GM12878 (cell line): ENCODE data around the gene CHN1. TPM values are rescaled to one million over a fixed set of nuclear protein-coding genes. Genes with fewer than 3 reads are reported as not detected.
A peak's percentile ranks its signal among the peaks of the same experiment; 100 is the strongest.

ENCODE experiments used
- CREB1 ChIP-seq: IDR thresholded peaks from 2 replicates; pipeline ENCODE4 v1.6.1; 2012; ENCODE audit warnings: low read depth, mild to moderate bottlenecking, inconsistent platforms
- E4F1 ChIP-seq: fragments of 450-650 bp; IDR thresholded peaks from 2 replicates; pipeline ENCODE4 v1.6.1; 2018; ENCODE audit warnings: borderline replicate concordance, mild to moderate bottlenecking; ENCODE audit not compliant: partially characterized antibody
- IRF4 ChIP-seq: IDR thresholded peaks from 2 replicates; pipeline ENCODE4 v1.6.1; 2011; ENCODE audit warnings: low read depth, low read length
- MEF2B ChIP-seq: fragments of 450-650 bp; IDR thresholded peaks from 2 replicates; pipeline ENCODE4 v1.6.1; 2018; ENCODE audit warnings: mild to moderate bottlenecking, moderate library complexity; ENCODE audit not compliant: partially characterized antibody, poor library complexity, severe bottlenecking
- NFXL1 ChIP-seq: fragments of 450-650 bp; IDR thresholded peaks from 2 replicates; pipeline ENCODE4 v1.6.1; 2017; ENCODE audit warnings: antibody characterized with exemption, mild to moderate bottlenecking, borderline replicate concordance
- RB1 ChIP-seq: fragments of 450-650 bp; formaldehyde crosslinking; IDR thresholded peaks from 2 replicates; pipeline ENCODE4 v1.6.1; 2017; ENCODE audit warnings: mild to moderate bottlenecking, borderline replicate concordance
- RUNX3 ChIP-seq: IDR thresholded peaks from 2 replicates; pipeline ENCODE4 v1.6.1; 2012; ENCODE audit warnings: low read length, inconsistent platforms
- SMARCA5 ChIP-seq: fragments of 450-650 bp; IDR thresholded peaks from 2 replicates; pipeline ENCODE4 v1.6.1; 2017; ENCODE audit warnings: mild to moderate bottlenecking
- TCF3 ChIP-seq: IDR thresholded peaks from 2 replicates; pipeline ENCODE4 v1.6.1; 2012; ENCODE audit warnings: low read depth, mild to moderate bottlenecking, low read length, borderline replicate concordance; ENCODE audit not compliant: insufficient read depth
- polyA plus RNA-seq, 11 experiments: library from polyadenylated mRNA; depleted of rRNA in 4 of 11; unstranded in 6 of 11; stranded (reverse) in 5 of 11; fragments of >200 nt; fragmentation: Nextera tagmentation in 4 of 11; fragmentation: Illumina TruSeq in 1 of 11; extraction: Ambion mirVana in 4 of 11; extraction: Trizol in 1 of 11; gene quantifications; 1 replicate in 1 of 11; 2 replicates in 10 of 11; pipeline versions ENCODE4 v1.2.1 to v1.2.3, GENCODE V29; 2011 to 2016; ENCODE audit warnings: inconsistent platforms in 2 of 11, missing spikeins in 2 of 11, low read depth in 1 of 11
- total RNA-seq, 4 experiments: library from RNA; depleted of rRNA in 3 of 4; stranded (reverse); fragments of >200 nt in 3 of 4; fragmentation: Illumina TruSeq in 1 of 4; extraction: Trizol in 1 of 4; gene quantifications; 2 replicates each; pipeline versions ENCODE4 v1.2.1 to v1.2.3, GENCODE V29; 2013 to 2021

CHN1 gene
- total and polyA plus RNA-seq, 10 of the 15 experiments (the other 5 are each of a cell fraction or from before 2014, with no cell fraction given) = 0.18 to 0.92 (median 0.53) TPM; not detected in 1

DNA sequence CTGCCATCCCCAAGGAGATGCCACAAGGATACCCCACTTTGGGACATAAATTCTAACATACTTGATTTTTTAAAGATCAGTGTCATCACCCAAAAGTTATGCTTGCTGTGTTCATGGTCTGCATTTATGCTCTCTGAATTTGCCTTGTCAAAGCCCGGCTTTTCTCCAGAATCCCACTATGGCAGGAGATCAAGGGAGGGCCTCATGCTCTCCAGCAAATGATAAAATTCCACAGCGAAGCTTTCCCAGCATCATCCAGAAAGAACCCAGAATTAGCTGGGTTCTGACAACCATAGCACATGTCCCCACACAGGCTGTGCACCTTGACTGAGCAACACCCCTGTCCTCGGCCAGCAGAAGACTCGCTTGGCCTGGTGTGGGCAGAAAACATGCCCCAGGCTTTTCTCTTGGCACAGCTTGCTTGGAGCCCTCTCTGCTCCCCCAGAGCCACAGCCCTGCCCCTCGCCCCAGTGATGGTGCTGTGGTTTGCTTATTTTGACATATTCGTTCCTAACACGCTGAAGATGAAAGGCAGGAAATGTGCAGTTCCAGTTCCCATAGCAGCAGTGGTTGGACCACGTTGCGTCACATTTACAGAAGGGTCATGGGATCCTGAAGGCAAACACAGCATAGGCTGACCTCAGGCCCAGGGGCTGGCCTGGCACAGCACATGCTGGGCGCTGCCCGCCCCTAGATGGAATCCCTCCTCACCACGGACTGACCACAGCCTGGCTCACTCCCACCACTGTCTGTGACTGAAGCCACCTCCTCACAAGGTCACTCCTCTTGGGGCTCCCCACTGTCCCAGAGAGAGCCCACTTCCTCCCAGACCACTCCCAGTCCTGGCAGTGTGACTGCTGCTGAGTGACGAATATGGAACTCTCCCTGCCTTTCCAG is 226.8 kb downstream of the CHN1 start (continued):
- TF ChIP-seq IRF4 (peak; percentile 48; the same call in 1 of the 2 replicates), MEF2B (peak; percentile 23), CREB1 (peak; percentile 67; the same call in 1 of the 2 replicates), RB1 (no peak), RUNX3 (peak; percentile 84), NFXL1 (no peak), SMARCA5 (0 out of 2 replicates have a peak, but pooled peaks have one; percentile 18), E4F1 (peak; percentile 14), TCF3 (no peak)
- TF ChIP-seq, all 136 proteins: peak for 23
